ENCODE measurements around the gene LRIG1. TPM values are rescaled to one million over a fixed set of nuclear protein-coding genes. Genes with fewer than 3 reads are reported as not detected.

Gene LRIG1
- total RNA-seq, 2 experiments from 2014 or later = 19.1 to 22.7 TPM

DNA sequence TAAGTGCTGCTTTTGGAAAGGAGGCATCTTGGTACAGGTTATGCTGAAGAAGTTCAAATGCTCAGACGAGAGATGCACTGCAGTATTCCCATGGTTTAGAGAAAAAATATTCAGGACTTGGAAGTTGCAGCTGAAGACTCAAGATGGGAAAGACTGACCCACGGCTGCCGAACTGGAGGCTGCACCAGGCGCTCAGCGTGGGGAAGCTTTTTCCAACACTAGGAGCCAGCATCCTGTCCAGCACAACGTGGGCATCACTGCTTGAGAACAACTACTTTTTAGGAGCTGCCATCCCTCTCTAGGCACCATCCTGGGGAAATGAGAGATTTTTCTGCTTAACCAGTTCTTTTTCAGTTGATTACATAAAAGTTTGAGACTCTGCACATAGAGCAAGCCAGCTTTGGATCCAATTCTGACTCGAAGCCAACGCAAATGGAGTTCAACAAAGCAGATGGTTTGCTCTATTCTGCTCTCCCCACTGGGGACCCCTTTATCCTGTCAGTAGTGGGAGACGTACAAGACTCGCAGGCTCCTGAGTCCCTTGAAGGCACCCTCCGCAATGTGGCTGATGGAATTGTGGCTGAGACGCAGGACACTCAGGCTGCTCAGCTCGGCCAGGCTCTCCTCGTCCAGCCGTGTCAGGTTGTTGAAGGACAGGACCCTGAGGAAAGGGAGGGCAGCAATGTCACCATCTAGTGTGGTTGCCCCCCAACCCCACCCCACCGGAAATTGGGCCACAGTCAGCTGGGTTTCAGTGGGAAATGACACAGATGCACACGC lies 93.8 kb downstream of the LRIG1 start:
- H3K27ac Mint-ChIP-seq = no peak overlapping the region
- peaks cover 15% of the 10 kb centered on the region for H3K36me3 Mint-ChIP-seq (ENCODE audit: low read depth)
- ChIA-PET POLR2A (no interaction called here), CTCF (interaction anchor here (0.7 to 3.2 kb wide), 16 partner anchors 13 to 415 kb away, joined by 3 to 15 read pairs (median 4); no protein-coding TSS in a partner anchor)
- ATAC-seq (no peak), DNase-seq (no peak)
- H3K4me3 Mint-ChIP-seq = no peak overlapping the region
- H3K27me3 Mint-ChIP-seq = no peaks in the 10 kb centered on the region
- H3K9me3 Mint-ChIP-seq (ENCODE audit: low read depth) = no peaks in the 10 kb centered on the region
- intact Hi-C loops (cut with DNase I, micrococcal nuclease) = loop anchor here (1.0 to 10.0 kb wide), 3 partner anchors 94 to 409 kb away; partner anchors contain the start of gene LRIG1 (in 1 of the 2)
- H3K4me1 Mint-ChIP-seq = no peaks in the 10 kb centered on the region

DNA sequence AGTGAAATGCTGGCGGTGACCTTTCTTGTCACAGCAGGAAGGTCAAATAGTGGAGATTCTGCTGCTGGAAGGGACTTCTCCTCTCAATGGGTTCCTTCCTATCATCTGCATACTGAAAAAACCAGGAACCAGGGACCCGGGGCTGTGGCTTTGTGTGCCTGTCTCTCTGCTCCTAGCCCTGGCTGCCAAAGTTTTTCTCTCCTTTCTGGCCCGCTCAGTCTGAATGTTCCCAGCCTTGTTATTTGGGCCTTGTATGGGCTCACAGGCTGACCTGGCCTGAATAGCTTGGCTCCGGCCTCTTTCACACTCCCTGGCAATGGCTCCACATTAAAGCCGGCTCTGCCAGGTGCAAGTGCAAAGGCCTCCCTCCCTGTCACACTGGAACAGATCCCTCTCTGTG lies 94.7 kb downstream of the LRIG1 start:
- Mint-ChIP-seq H3K9me3 (ENCODE audit: low read depth) (no peaks in the 10 kb centered on the region), H3K27me3 (no peaks in the 10 kb centered on the region), H3K4me1 (no peaks in the 10 kb centered on the region), H3K36me3 (ENCODE audit: low read depth) (peaks cover 11% of the 10 kb centered on the region), H3K4me3 (no peak overlapping the region), H3K27ac (no peak overlapping the region)
- intact Hi-C loops (cut with DNase I, micrococcal nuclease) = loop anchor here in 1 of 2 experiments (10.0 kb wide), 1 partner anchor 131 kb away; no protein-coding TSS in a partner anchor
- POLR2A ChIA-PET = interaction anchor here (0.7 kb wide), 1 partner anchor 375 kb away, joined by 3 read pairs; no protein-coding TSS in a partner anchor
- no peak for DNase-seq
- CTCF ChIA-PET = interaction anchor here (0.5 to 3.2 kb wide), 5 partner anchors 18 to 416 kb away, joined by 3 to 15 read pairs (median 6); no protein-coding TSS in a partner anchor
- ATAC-seq = no peak

DNA sequence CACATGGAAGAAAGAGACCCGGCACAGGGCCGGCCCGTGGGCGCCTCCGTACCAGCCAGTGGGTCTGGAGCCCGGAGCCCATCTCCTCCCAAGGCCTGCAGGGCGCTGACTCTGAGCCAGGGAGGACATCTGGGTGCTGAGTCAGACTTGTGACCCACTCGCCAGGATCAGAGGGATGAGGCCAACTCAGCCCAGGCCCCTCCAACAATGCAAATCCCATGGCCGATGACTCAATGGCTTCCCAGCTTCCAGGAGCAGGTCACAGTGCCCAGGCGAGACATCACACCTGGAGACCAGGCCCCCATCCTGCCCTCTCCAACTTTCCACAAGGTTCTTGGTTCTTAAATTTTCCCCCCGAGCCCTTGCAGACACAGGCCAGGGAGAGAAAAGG lies 95.1 kb downstream of the LRIG1 start:
- intact Hi-C loops (cut with DNase I, micrococcal nuclease) = loop anchor here in 1 of 2 experiments (10.0 kb wide), 1 partner anchor 131 kb away; no protein-coding TSS in a partner anchor
- Mint-ChIP-seq H3K4me3 (no peak overlapping the region), H3K4me1 (no peaks in the 10 kb centered on the region), H3K36me3 (ENCODE audit: low read depth) (peaks cover 10% of the 10 kb centered on the region), H3K9me3 (ENCODE audit: low read depth) (no peaks in the 10 kb centered on the region), H3K27me3 (no peaks in the 10 kb centered on the region), H3K27ac (no peak overlapping the region)
- ChIA-PET CTCF (interaction anchor here (0.5 to 2.7 kb wide), 3 partner anchors 18 to 412 kb away, joined by 3 to 15 read pairs (median 3); no protein-coding TSS in a partner anchor), POLR2A (interaction anchor here (0.7 kb wide), 1 partner anchor 375 kb away, joined by 3 read pairs; no protein-coding TSS in a partner anchor)
- no peak for DNase-seq
- ATAC-seq = no peak

DNA sequence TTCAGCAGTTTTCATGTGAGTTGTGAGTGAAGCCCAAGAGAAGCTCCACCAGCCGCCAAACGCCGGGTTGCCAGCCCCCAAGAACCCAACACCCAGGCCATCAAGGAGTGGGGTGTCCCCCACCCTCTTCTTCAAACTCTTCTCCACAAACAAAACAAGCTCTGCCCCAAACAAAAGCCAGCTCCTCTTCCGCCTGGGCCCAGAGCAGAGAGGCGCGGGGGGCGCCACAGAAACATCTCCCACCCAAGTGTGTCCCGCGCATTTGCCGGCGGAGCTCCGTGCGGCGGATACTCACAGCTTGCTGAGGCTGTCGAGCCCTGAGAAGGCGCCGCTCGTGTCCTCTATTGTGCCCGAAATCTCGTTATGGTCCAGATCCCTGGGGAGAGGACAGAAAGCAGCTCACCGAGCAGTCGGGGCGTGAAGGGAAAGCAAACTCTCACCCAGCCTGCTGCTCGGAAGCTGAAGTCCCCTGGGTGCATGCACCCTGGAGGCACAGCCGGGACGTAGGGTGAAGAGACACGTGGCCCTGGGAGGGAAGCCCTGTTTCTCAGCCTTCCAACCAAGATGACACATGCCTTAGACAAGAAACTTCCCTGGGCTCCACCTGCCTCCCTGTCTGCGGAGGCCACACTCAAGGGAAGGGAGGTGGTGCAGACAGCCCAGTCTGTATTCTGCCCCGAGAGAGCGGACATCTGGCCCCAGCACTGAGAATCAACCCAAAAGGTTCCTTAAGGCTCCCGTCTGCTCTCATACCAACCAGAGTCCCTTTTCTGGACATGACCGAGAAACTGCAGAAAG lies 95.7 kb downstream of the LRIG1 start:
- Mint-ChIP-seq H3K36me3 (ENCODE audit: low read depth) (peaks cover 6% of the 10 kb centered on the region), H3K4me1 (no peaks in the 10 kb centered on the region), H3K4me3 (no peak overlapping the region), H3K27me3 (no peaks in the 10 kb centered on the region), H3K27ac (no peak overlapping the region), H3K9me3 (ENCODE audit: low read depth) (no peaks in the 10 kb centered on the region)
- intact Hi-C loops (cut with DNase I, micrococcal nuclease) = loop anchor here in 1 of 2 experiments (10.0 kb wide), 1 partner anchor 130 kb away; no protein-coding TSS in a partner anchor
- ChIA-PET POLR2A (no interaction called here), CTCF (interaction anchor here (0.6 to 0.8 kb wide), 3 partner anchors 126 to 368 kb away, joined by 3 read pairs; no protein-coding TSS in a partner anchor)
- DNase-seq (no peak), ATAC-seq (no peak)

DNA sequence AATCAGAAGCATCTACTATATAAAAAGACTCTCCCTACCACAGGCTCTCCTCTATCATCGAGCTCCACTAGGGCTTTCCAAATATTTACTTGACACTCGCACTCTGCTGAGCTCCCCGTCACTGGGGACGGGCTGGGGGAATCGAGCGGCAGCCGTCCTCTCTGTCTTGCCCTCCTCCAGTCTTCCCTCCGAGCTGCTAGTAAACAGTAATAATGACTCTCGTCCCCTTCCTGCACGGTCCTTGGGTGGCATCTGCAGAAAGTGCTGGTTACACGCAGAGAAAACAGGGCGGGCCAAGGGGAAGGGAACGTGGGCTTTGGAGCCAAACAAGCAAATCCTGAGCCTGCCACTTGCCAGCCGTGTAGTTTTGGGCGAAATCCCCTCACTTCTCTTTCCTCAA lies 96.6 kb downstream of the LRIG1 start:
- Mint-ChIP-seq H3K27me3 (no peaks in the 10 kb centered on the region), H3K27ac (no peak overlapping the region), H3K4me3 (no peak overlapping the region), H3K36me3 (ENCODE audit: low read depth) (peaks cover 6% of the 10 kb centered on the region), H3K9me3 (ENCODE audit: low read depth) (no peaks in the 10 kb centered on the region), H3K4me1 (no peaks in the 10 kb centered on the region)
- ATAC-seq (no peak), DNase-seq (no peak)
- intact Hi-C loops (cut with DNase I, micrococcal nuclease) = loop anchor here in 1 of 2 experiments (10.0 kb wide), 1 partner anchor 129 kb away; no protein-coding TSS in a partner anchor
- ChIA-PET POLR2A (interaction anchor here (0.6 kb wide), 1 partner anchor 147 kb away, joined by 3 read pairs; no protein-coding TSS in a partner anchor), CTCF (interaction anchor here (1.0 to 1.2 kb wide), 2 partner anchors 414 to 418 kb away, joined by 3 to 4 read pairs; no protein-coding TSS in a partner anchor)

DNA sequence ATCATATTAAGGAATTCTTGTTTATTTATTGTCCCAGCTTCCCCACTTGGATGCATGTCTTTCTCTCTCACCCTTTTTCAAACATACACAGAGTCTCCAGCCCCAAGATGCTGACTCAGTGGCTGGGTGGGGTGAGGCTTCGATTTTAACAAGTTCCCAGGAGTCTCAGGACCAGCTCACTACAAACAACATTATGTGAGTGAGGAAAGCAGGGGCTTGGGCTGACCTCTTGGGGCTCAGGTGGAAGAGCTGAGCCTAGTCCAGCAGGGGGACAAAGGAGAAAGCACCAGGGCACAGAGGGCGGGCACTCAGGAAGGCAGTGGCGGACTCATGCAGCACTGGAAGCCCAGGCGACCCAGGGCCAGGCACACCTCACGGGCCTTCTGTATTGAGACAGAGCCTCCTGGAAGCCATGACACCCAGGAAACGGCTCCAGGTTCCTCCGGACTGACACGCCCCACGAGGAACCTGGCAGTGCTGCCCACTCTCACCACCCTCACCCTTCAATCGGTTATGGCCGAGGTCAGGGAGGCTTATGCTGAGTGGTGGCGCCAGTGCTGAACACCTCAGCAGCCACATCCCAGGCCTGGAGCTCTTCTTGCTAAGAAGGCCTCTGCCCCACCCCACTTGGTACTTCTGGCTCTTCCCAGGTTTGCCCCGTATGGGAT lies 97.4 kb downstream of the LRIG1 start:
- H3K27me3 Mint-ChIP-seq = no peaks in the 10 kb centered on the region
- ATAC-seq (no peak), DNase-seq (no peak)
- H3K4me1 Mint-ChIP-seq = no peaks in the 10 kb centered on the region
- CTCF ChIA-PET = interaction anchor here (0.6 to 1.2 kb wide), 4 partner anchors 10 to 419 kb away, joined by 3 to 4 read pairs (median 3); no protein-coding TSS in a partner anchor
- H3K36me3 Mint-ChIP-seq (ENCODE audit: low read depth) = peaks cover 7% of the 10 kb centered on the region
- intact Hi-C loops (cut with DNase I, micrococcal nuclease) = loop anchor here in 1 of 2 experiments (10.0 kb wide), 1 partner anchor 129 kb away; no protein-coding TSS in a partner anchor
- H3K9me3 Mint-ChIP-seq (ENCODE audit: low read depth) = no peaks in the 10 kb centered on the region
- H3K4me3 Mint-ChIP-seq = no peak overlapping the region
- POLR2A ChIA-PET = interaction anchor here (0.6 kb wide), 1 partner anchor 147 kb away, joined by 3 read pairs; no protein-coding TSS in a partner anchor
- H3K27ac Mint-ChIP-seq = no peak overlapping the region

DNA sequence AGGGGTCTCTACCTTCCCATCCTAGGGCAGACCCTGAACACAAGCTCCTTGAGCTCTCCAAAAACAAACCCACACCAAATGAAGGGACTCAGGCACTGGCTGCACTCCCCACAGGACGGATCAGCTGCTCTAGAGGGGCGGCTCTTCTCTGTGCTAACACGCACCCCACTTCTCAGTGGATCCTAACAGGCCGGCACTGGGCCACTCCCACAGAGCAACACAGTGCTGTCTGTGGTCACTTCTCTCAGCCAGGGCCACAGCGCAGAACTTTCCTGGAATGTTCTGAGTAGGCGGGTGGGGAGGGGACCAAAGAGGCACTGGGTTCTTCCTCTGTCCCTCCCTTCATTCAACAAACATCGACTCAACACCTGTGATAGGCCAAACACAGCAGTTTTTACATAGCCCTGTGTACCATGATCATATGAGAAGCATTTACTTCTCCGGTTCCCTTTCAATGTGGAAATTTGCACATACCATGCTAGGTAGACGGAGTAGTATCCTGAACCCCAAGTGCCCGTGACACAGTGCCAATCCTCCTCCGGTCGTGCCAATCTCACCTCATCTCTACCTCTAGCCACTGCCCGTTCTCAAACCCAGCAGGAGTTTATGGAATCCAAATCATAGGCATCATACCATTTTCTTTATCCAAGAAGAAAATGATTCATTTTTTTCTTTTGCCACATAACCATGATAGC lies 98.1 kb downstream of the LRIG1 start:
- H3K9me3 Mint-ChIP-seq (ENCODE audit: low read depth) = no peaks in the 10 kb centered on the region
- ATAC-seq (no peak), DNase-seq (no peak)
- no peak overlapping the region for H3K27ac Mint-ChIP-seq
- intact Hi-C loops (cut with DNase I, micrococcal nuclease) = loop anchor here in 1 of 2 experiments (10.0 kb wide), 1 partner anchor 128 kb away; no protein-coding TSS in a partner anchor
- peaks cover 8% of the 10 kb centered on the region for H3K36me3 Mint-ChIP-seq (ENCODE audit: low read depth)
- POLR2A ChIA-PET = interaction anchor here (0.6 kb wide), 1 partner anchor 644 kb away, joined by 3 read pairs; no protein-coding TSS in a partner anchor
- H3K27me3 Mint-ChIP-seq = no peaks in the 10 kb centered on the region
- no peak overlapping the region for H3K4me3 Mint-ChIP-seq
- CTCF ChIA-PET = interaction anchor here (0.7 kb wide), 1 partner anchor 10 kb away, joined by 3 read pairs; no protein-coding TSS in a partner anchor
- H3K4me1 Mint-ChIP-seq = no peaks in the 10 kb centered on the region

DNA sequence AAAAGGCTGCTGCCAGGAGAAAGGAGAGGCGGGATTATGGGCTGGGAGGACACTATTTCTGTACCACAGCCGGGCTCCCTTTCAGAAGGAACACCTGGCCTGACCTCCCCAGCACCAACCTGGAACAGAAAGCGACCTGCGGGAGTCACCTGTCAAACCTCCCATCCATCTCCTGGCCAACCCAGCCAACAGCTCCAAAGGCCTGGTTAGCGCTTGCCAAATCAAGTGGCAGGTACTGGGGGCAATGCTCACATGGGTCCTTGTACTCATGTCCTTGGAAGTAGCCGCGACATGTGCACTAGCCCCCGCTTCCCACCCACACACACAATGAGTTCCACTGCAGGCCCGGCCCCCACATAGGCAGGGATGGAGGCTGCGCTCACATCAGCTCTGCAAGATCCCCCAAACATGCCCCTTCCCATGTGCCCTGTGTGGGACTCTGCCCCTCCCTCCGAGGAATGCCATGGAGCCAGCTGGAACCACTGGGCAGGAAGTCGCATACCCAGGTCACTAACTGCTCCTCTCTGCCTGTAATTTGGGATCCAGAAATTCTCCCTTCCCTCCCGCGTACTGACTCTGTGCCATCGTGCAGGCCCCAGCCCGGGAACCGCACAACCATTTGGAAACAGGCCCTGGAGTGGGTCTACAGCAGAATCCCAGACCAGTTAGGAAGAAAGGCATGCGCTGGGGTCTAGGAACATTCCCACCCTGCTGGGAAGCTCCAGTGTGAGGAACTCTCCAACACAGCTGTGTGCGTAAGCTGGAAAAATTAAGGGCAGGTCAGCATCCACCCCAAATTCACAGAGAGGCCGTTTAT lies 98.9 kb downstream of the LRIG1 start:
- no peaks in the 10 kb centered on the region for H3K27me3 Mint-ChIP-seq
- peaks cover 13% of the 10 kb centered on the region for H3K36me3 Mint-ChIP-seq (ENCODE audit: low read depth)
- ATAC-seq = no peak

DNA sequence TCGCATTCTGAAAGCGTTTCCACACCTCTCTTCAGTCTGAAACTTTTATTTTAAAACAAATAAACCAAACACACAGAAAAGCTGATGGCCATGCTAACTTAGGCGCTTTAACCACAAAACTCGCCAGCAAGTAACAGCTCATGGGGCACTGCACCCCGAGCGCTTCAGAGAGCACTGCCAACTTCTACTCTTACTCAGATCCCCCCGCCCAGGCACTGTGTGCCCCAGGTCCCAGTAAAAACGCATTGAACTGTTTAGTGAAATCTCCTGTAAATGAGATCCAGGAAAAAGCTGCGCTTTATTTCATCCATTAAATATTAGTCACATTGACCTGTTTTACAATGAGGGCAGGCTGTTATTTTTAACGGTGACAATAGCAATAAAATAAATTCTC lies 99.7 kb downstream of the LRIG1 start:
- Mint-ChIP-seq H3K4me1 (no peaks in the 10 kb centered on the region), H3K27me3 (no peaks in the 10 kb centered on the region), H3K4me3 (no peak overlapping the region), H3K27ac (no peak overlapping the region), H3K36me3 (ENCODE audit: low read depth) (peaks cover 17% of the 10 kb centered on the region), H3K9me3 (ENCODE audit: low read depth) (no peaks in the 10 kb centered on the region)
- ATAC-seq = no peak
- no peak for DNase-seq
- CTCF ChIA-PET = interaction anchor here (0.6 kb wide), 1 partner anchor 123 kb away, joined by 3 read pairs; no protein-coding TSS in a partner anchor
- POLR2A ChIA-PET = no interaction called here
- intact Hi-C loops (cut with DNase I, micrococcal nuclease) = loop anchor here in 1 of 2 experiments (10.0 kb wide), 1 partner anchor 126 kb away; no protein-coding TSS in a partner anchor

More for the DNA sequence above, 98.9 kb downstream of the LRIG1 start:
- H3K4me3 Mint-ChIP-seq = no peak overlapping the region
- no peak for DNase-seq
- intact Hi-C loops (cut with DNase I, micrococcal nuclease) = loop anchor here in 1 of 2 experiments (10.0 kb wide), 1 partner anchor 127 kb away; no protein-coding TSS in a partner anchor
- no peaks in the 10 kb centered on the region for H3K4me1 Mint-ChIP-seq
- no peak overlapping the region for H3K27ac Mint-ChIP-seq
- ChIA-PET POLR2A (interaction anchor here (0.6 kb wide), 1 partner anchor 643 kb away, joined by 3 read pairs; no protein-coding TSS in a partner anchor), CTCF (no interaction called here)
- no peaks in the 10 kb centered on the region for H3K9me3 Mint-ChIP-seq (ENCODE audit: low read depth)

Data from activated CD4-positive, alpha-beta T cell treated with anti-CD3 and anti-CD28 coated beads for 36 hours (primary cell).